ENCODE measurements around the gene ZMYM2.
A peak's percentile ranks its signal among the peaks of the same experiment; 100 is the strongest.
"Not testable (repeated sequence)": the region's sequence is repeated elsewhere in the genome, so short reads cannot be mapped to it uniquely, and the experiment has no call there.

ZMYM2 gene

DNA sequence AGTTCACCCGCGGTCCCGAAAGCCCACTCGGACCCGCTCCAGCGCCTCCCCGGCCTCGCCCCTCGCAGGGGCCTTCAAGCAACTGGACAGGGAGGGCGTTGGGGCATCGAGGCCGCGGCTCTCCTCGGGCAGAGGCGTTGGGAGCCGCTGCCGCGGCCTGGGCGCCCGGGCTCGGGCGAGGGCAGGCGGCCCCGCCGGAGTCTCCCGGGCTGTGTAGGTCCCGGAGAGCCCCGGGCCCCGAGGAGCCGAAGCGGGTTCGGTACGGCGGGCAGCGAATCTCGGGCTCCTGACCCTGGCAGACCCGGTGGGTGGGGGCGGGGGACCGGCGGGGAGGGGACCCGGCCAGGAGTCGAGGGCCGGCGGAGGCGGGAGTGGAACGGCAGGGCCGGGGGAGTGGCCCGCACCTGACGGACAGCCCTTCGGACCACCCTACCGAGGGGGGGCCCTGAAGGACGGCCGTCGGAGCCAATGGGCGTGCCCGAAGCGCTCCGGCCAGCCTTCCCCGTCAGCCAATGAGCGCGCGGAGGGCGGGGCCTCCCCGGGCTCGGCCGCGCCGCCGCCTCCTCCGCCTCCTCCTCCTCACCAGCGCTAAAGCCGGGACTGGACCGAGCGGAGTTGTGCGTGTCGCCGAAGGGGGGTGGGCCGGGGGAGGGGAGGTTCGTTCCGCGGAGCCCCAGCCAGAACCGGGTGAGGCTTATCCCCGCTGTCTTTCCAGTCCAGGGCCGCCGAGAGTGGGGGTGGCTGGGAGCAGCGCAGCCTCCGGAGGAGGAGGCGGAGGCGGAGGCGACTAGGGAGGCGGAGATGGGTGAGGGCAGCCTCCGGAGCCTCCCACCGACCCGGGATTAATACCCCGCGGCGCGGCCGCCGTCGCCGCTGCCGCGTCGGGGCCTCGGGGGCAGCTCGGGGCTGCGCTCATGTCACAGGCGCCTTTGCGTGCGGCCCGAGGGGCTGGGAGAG, at the start of gene ZMYM2:
Gene ZMYM2, plus strand, starts transcription at position 573 of the 957 bp plus-strand sequence. CDS start 34,346 bp downstream, outside the sequence.
- DNase-seq: peak; percentile 99

DNA sequence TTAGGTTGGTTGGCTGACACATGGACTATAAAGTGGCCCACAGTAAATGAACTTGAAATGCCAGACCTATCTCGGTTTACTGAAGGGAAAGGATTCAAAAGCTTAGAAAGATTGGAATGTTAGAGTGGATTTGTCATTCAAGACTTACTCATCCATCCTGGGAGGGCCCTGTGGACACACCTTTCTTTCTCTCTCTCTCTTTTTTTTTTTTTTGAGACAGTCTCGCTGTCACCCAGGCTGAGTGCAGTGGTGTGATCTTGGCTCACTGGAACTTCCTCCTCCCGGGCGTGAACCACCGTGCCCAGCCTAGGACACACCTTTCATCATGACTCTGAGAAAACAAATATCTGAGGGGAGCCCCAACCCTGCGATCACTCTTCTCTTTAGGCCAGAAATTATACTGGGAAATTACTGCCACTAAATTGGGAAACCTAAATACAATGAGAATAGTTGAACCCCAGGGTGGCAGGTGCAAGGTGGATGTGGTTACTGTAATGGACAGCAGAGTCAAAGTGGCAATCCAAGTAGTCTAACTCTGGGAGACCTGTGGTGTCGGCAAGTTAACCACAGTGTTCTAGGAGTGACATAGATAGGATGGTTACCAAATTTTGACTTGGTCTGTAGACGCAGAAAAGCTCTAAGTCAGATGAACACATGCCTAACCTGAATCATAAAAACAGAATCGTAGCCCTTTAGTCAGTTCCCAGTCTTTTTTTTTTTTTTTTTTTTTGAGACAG, 48.0 kb upstream of the ZMYM2 start:
- DNase-seq: no peak

DNA sequence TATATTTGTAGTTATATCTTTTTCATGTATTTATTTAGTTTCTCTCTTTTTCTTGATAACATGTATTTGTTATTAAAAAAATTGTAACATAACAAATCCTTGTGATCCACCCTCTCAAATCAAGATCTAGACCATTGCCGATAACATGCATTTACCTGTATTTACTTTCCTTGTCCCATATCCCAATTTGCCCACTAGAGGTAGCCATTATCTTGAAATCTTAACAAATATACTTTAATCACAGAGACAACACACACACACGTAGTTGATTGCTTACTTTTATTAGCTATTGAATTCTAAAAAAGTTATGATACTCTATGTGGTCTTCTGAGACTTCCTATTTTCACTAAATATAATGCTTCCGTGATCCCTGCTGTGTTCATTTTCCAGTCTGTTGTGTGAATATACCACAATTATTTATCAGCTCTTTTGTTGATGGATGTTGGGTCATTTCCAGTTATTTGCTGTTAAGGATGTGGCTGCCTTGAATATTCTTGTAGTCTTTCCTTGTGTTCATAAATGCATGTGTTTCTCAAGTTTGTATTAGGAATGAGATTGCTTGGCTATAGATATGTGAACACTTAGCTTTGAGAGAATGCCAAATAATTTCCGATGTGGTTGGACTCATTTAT, 31.3 kb upstream of the ZMYM2 start:
- no peak for DNase-seq

DNA sequence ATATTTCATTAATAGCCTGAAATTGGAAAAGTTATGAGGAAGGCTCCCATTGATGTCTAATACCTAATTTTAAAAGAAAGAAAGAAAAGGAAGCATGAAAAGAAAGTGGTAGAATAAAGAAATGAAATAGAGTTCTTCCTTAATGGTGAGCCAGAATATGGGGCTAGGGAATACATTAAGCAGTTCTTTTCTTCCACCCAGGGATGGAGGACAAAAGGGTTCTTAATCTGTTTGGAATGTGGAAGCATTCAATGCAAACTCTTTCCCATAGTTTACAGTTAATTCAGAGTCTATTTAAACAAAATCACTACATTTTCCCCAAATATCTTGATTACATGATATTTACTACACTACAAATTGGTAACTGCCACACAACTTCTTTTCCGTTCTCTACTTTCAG, 18.4 kb upstream of the ZMYM2 start:
- no peak for DNase-seq

DNA sequence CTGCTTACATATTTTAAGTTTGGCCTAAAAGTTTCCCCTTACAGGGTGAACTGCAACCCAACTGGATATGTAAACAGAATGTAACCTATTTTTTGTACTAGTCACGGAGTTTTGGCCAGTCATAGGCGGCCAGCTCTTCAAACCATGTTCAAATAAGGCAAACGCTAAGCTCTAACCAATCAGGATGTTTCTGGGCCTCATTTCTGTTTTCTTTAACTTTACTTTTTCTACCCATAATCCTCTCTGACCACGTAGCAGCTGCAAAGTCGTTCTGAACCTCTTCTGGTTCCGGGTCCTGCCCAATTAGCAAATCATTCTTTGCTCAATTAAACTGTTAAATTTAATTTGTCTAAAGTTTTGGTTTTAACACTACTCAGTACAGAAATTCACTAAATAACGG, 8.2 kb upstream of the ZMYM2 start:
- DNase-seq: no peak

DNA sequence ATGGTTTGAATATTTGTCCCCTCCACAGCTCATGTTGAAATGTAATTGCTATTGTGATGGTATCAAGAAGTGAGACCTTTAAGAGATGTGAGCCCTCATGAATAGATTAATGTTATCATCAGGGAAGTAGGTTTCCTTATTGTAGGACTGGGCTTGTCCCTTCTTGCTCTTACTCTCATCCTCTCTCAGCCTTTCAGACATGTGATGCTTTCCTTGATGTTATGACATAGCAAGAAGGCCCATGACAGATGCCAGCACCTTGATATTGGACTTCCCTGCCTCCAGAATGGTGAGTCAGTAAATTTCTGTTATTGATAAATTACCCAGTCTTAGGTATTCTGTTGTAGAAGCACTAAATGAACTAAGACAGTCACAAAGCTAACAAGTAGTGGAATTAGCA, 5.7 kb upstream of the ZMYM2 start:
- no peak for DNase-seq

DNA sequence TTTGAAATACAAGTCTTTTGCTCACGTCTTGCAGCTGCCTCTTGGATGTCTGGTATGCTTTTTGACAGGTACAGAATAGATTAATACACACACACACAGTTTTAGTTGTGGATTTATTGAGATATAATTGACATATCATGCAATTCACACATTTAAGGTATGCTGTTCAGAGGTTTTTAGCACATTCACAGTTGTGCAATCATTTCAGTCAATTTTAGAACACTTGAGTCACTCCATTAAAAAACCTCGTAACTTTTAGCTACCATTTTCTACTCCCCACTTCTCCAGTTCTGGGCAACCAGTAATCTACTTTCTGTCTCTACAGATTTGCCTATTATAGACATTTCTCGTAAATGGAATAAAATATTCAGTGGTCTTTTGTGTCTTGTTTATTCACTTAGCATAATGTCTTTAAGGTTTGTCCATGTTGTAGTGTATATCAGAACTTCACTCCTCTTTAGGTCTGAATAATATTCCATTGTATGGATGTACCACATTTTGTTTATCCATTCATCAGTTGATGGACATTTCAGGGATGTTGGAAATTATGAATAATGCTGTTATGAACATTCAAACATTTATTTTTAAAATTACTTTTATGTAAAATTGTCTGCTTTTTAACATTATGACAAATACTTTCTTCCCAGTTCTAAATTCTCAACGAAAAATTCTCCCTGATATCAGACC, 2.5 kb upstream of the ZMYM2 start:
- DNase-seq: no peak

DNA sequence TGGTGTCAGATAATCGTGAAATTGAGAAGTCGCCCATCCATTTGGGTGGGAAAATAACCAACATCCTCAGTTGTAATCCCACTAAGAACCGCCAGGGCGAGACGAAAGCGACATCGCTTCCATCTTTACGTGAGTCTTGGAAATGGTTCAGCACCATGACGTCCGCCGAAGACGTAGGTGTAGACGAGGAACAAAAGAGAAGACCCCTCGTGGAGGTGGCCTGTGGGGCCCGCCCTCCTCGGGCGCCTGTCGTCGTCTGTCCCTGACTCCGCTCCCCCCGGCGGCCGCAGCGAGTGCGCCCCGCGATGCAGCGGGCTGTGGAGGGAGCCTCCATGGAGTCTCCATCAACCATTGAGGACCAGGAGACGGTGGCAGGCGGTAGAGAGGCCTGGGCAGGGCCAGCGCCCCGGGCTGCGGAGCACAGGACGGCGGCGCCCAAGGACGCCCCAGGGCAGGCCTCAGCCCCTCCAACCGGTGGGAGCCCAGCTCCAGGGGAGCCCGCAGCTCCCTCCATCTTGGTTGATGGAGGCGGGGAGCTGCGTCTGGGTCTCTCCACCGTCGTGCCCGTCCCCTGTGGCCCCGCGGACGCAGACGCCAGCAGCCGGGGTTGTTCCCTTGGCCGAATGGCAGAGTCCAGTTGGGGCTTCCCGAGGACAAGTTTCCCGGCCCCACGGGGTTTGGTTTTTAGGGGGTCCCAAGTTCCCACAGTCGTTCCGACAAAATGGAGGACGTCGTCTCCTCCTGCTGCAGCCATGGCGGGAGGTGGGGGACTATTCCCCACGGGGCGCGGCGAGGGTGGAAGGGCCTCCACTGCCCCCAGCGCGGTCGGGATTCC, 990 bp upstream of the ZMYM2 start:
- peak; percentile 92 for DNase-seq

DNA sequence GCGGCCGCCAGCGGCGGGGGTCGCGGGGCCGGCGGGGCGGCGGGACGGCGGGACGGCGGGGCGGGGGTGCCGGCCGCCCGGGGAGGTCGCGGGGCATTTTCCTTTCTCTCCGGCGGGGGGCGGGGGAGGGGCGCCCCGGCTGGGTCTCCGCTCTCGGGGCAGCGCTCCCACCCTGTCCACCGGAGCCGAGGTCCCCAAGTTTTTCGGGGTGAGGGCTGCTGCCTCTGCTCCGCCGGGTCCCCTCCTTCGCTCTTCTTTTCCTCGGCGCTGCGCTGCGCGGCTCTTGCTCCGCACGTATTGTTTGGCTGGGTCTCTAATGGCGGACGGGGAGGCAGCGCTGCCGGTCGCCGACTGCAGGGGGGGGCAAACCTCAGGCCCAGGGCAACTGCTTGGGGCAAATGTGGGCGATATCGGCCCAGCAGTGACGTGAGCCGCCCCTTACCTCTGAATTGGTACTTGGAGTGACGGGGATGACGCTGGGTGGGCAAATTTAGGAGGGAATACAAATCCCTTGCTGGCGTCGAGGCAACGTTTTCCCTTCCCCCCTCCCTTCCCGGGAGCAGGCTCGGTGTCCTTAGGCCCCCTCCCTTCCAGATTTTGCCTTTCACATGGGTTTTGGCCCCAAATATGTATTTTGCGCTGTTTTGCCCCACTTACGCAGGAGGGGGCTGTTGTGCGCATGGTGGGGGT, 759 bp downstream of the ZMYM2 start:
- peak; percentile 90 for DNase-seq

DNA sequence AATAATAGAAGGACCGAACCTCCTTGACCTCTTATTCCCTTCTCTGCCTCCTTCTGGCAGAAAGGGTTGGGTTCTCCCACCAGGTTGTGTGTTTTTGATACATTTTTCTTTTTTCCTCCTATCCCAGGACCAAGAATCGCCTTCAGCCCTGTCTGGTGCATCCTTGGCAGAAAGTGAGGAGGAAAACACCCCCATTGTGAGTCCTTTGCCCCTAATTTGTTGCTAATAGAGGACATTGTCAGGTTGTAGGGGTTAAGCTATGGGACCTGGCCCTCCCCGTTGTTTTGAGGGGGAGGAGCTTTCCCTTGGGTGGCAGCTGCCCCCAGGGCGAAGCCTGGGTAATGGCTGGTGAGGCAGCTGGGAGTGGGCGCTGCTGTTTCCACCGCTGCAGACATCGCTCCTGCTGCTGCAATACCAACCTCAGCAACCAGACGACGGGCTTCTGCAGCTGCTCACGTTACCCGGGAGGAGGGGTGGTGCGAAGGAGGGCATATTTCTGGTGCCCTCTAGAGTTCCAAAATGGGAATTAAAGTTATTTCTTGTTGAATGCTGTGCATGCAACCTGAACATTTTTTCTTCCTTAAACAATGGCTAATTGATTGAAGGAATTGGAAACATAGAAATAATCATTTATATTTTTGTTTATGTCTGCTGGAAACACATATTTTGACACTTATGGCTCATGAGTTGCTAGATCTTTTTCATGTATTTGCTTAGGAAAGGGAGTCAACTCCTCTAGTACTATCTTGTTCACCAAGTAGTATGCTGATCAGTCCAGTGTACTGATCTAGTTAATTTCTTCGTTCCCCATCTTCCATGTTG, 1.5 kb downstream of the ZMYM2 start:
- peak; percentile 95 for DNase-seq

DNA sequence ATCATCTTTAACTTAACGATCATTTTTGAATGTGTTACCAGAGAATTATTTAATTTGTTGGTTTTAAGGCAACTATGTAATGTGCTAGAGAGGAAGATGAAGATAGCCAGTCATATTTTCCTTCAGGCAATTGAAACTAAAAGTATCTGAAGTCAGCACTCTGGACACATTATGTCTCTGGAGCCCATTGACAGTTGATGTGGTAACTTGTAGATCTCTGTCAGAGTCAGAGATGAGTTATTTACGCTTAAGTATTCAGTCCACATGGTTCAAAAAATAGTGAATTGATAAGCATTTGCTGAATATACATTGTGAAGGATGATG, 2.1 kb downstream of the ZMYM2 start:
- DNase-seq: no peak

DNA sequence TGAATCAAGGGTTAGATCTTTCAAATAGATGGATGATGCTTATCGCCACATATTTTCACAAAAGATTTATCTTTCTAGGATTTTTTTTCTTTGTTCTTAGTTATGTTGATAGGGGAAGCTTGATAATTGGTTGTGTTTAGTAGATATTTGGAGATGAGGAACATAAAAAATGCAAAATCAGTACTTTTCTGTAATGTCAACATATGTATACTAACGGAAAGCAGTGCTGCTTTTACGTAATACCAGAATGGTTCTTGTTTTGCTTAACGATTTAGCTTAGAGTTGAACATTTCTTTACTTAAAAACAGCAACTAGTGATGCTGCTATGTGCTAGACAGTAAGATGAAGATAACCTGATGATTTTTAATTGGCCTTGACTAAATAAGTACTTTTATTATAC, 3.0 kb downstream of the ZMYM2 start:
- no peak for DNase-seq

DNA sequence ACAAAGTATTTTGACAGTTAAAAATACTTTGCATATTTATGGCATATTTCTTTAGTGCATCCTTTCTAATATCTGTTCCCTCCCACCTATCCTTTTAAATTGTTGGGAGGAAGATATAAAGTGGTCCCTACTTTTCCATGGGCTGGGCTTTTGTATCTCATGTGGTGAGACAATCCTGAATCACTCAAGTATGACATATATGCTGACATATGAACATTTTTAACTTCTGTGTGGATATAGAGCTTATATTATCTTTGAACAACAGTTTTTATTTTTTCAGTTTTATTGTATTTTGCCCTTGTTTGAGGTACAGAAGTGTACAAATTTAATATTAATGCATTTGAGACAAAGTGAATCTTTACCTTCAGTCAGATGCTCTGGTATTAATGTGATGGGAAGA, 3.4 kb downstream of the ZMYM2 start:
- DNase-seq: no peak

DNA sequence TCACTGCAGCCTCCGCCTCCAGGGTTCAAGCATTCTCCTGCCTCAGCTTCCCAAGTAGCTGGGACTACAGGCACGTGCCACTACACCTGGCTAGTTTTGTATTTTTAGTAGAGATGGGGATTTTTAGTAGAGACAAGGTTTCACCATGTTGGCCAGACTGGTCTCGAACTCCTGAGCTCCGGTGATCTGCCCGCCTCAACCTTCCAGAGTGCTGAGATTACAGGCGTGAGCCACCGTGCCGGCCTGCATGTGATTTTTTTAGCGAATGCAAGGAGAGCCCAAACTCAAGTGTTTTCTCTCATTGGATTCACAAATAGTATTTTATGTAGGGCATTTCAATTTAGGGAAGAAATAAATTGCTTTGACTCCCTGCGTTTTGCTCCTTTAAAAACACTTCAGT, 4.4 kb downstream of the ZMYM2 start:
- no peak for DNase-seq

DNA sequence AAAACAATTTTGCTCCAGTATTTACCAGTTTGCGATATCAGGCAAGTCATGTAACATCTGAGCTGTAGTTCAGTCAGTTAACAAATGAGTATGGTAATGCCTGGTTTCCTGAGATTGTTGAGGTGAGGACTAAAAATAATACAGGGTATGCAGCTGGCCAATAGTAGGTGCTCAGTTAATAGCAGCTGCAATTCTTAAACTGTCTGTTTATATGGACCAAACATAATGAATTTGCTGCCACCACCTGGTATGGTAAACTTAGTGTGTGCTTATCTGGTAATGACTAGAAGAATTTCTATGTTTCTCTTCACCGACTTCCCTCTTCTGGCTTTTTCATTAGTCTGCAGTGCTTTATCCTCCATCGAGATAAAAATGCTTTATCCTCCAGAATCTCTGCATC, 9.1 kb downstream of the ZMYM2 start:
- no peak for DNase-seq

DNA sequence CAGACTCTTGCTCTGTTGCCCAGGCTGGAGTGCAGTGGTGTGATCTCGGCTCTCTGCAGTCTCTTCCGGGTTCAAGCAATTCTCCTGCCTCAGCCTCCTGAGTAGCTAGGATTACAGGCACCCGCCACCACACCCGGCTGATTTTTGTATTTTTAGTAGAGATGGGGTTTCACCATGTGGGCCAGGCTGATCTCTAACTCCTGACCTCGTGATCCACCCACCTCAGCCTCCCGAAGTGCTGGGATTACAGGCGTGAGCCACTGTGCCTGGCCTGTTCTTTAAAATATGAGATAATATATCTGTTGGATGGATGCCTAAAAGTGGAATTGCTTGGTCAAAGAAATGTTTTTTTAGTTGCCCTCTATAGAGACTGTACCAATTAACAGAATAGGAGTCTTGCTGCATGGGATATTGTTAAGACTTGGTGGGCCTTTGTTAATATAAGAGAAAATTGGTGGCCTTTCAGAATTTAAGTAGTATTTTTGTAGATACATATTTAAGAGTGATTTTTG, 16.0 kb downstream of the ZMYM2 start:
- not testable (repeated sequence) for DNase-seq

DNA sequence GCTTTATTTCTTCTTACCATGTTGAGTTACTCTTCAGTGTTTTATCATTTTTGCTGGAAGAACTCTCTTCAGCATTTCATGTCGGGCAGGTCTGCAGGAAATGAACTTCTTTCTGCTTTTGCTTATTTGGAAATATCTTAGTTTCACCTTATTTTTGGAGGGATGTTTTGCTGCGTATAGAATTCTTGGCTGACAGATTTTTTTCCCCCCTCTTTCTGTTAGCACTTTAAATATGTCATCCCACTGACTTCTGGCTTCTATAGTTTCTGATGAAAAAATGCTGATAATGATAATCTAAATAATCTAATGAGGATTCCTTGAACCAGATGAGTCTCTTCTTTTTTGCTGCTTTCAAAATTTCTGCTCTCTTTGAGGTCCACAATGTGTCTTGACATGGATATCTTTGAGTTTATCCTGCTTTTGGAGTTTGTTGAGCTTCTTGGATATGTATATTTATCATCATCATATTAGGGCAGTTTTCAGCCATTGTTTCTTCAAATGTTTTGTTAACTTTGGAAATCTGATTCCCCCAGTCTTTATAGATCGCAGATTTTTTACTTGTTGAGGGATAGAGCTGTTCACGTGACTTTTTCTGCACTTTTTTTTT, 20.4 kb downstream of the ZMYM2 start:
- no peak for DNase-seq

DNA sequence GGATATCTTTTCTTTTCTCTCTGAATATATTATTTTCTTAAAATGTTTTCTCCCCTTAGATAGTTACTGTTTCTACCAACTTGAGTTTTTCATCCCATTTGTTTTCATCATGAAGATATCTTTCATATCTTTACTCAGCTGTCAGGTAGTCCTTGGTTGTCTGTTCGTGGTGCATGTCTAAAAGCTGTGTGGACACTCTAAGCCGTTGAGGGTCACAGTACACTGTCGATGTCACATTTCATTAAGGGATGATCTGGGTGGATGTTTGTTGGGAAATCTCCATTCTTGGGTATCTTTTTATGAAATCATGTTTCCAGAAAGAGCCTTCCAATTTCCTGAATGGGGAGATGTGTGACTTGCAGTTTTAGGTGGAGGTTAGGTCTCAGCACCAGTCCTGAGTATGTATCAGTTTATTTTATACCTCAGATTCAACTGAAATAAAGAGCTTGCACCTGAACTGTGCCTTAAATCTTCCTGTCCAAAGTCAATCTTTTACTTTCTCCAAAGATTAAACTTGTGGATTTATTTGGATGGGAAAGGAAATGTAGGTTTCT, 23.2 kb downstream of the ZMYM2 start:
- no peak for DNase-seq

DNA sequence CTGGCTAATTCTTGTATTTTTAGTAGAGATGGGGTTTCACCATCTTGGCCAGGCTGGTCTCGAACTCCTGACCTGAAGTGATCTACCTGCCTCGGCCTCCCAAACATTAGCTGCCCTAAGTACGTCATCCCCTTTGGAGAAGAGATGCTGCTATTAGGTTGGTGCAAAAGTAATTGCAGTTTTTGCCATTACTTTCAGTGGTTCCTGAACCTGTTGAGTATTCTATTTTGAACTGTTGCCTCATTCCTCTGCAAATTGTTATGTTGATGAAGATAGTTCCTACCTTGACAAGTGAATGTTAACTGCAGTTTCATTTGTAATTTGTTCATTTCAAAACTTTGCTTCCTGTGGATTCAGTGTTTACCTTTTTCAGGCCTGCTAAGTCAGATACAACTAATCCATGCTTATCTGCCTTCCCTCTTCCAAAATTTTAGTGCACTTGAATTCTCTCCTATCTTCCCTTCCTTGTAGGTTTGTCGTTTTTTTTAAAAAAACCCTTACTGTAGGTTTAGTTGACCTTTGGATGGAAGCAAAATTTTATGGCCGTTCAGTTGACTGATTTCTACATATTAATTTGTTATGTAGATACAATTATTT, 24.0 kb downstream of the ZMYM2 start:
- no peak for DNase-seq

All from activated effector memory CD4-positive, alpha-beta T cell treated with anti-CD3 and anti-CD28 coated beads, Interleukin-2, amount 50 U/mL, for 16 hours (primary cell).